Neural cell (in vitro differentiated cells): Measurements from ENCODE around the gene MAGT1. TPM values are rescaled to one million over a fixed set of nuclear protein-coding genes. Genes with fewer than 3 reads are reported as not detected.

Experiments
- H2AFZ ChIP-seq: fragments of 200-600, 300-800 bp; sonication (generic), shearing (Covaris generic); 2 replicates; pipeline ENCODE4 v1.6.0; 2014; ENCODE audit warnings: low read depth, mild to moderate bottlenecking, antibody characterized with exemption, low read length, moderate library complexity
- H3F3A ChIP-seq: fragments of 200-600 bp; shearing (Covaris generic); 2 replicates; pipeline ENCODE4 v1.6.1; 2016; ENCODE audit warnings: mild to moderate bottlenecking, moderate library complexity, mixed read lengths, antibody characterized with exemption, low read length; ENCODE audit not compliant: insufficient read depth, poor library complexity, severe bottlenecking
- H3K27ac ChIP-seq: fragments of 200-600, 300-800 bp; sonication (generic), shearing (Covaris generic); 2 replicates; pipeline ENCODE4 v1.5.1; 2014; ENCODE audit warnings: mild to moderate bottlenecking, low read length, moderate library complexity
- H3K27me3 ChIP-seq: fragments of 300-800, 200-600 bp; sonication (generic), shearing (Covaris generic); 2 replicates; pipeline ENCODE4 v1.6.0; 2014; ENCODE audit warnings: mild to moderate bottlenecking, low read depth, low read length, moderate library complexity; ENCODE audit not compliant: insufficient read depth
- H3K36me3 ChIP-seq: fragments of 300-800, 200-600 bp; sonication (generic), shearing (Covaris generic); 2 replicates; pipeline ENCODE4 v1.5.1; 2014; ENCODE audit warnings: mild to moderate bottlenecking, antibody characterized with exemption, low read length, moderate library complexity; ENCODE audit not compliant: insufficient read depth
- H3K4me2 ChIP-seq: fragments of 300-800, 200-600 bp; sonication (generic), shearing (Covaris generic); 2 replicates; pipeline ENCODE4 v1.6.0; 2014; ENCODE audit warnings: mild to moderate bottlenecking, low read length
- H3K4me3 ChIP-seq: fragments of 300-800, 200-600 bp; sonication (generic), shearing (Covaris generic); 2 replicates; pipeline ENCODE4 v1.5.1; 2014; ENCODE audit warnings: mild to moderate bottlenecking, low read length, moderate library complexity
- H3K79me2 ChIP-seq: fragments of 200-600 bp; shearing (Covaris generic); replicated peaks from 2 replicates; pipeline ENCODE4 v1.6.0; 2014; ENCODE audit warnings: mild to moderate bottlenecking, low read length, moderate library complexity; ENCODE audit not compliant: insufficient read depth
- H3K9ac ChIP-seq: fragments of 300-800, 200-600 bp; sonication (generic), shearing (Covaris generic); 2 replicates; pipeline ENCODE4 v1.6.1; 2016; ENCODE audit warnings: mild to moderate bottlenecking, low read length, mixed read lengths
- H3K9me2 ChIP-seq: fragments of 200-600 bp; shearing (Covaris generic); 2 replicates; pipeline ENCODE4 v1.6.1; 2016; ENCODE audit warnings: mild to moderate bottlenecking, low read length, mixed read lengths; ENCODE audit not compliant: insufficient read depth
- H3K9me3 ChIP-seq: fragments of 200-600, 300-800 bp; sonication (generic), shearing (Covaris generic); 2 replicates; pipeline ENCODE4 v1.6.1; 2016; ENCODE audit warnings: mild to moderate bottlenecking, mixed run types, low read length, moderate library complexity, mixed read lengths
- H4K20me1 ChIP-seq: fragments of 200-600 bp; shearing (Covaris generic); 2 replicates; pipeline ENCODE4 v1.6.1; 2016; ENCODE audit warnings: mild to moderate bottlenecking, mixed run types; ENCODE audit not compliant: insufficient read depth
- CTCF ChIP-seq: fragments of 450-650 bp; IDR thresholded peaks from 2 replicates; pipeline ENCODE4 v1.5.1; 2014; ENCODE audit warnings: antibody characterized with exemption, mild to moderate bottlenecking, moderate library complexity; ENCODE audit not compliant: poor library complexity, severe bottlenecking
- EP300 ChIP-seq: fragments of 450-650 bp; conservative IDR thresholded peaks from 2 replicates; pipeline ENCODE4 v1.6.1; 2014; ENCODE audit warnings: antibody characterized with exemption, mild to moderate bottlenecking, moderate library complexity; ENCODE audit not compliant: poor library complexity, severe bottlenecking
- EZH2 ChIP-seq: fragments of 200-600, 300-800 bp; shearing (Covaris generic), sonication (generic); IDR thresholded peaks from 2 replicates; pipeline ENCODE4 v1.6.1; 2014; ENCODE audit warnings: antibody characterized with exemption, low read length, borderline replicate concordance, mild to moderate bottlenecking; ENCODE audit not compliant: insufficient read depth, poor library complexity, severe bottlenecking
- MXI1 ChIP-seq: fragments of 450-650 bp; conservative IDR thresholded peaks from 2 replicates; pipeline ENCODE4 v1.6.1; 2014; ENCODE audit warnings: antibody characterized with exemption, mild to moderate bottlenecking; ENCODE audit not compliant: poor library complexity, severe bottlenecking
- POLR2AphosphoS5 ChIP-seq: IDR thresholded peaks from 2 replicates; pipeline ENCODE4 v1.6.1; 2012
- RAD21 ChIP-seq: fragments of 450-650 bp; conservative IDR thresholded peaks from 2 replicates; pipeline ENCODE4 v1.6.1; 2014; ENCODE audit warnings: antibody characterized with exemption, mild to moderate bottlenecking, moderate library complexity
- SMC3 ChIP-seq: fragments of 450-650 bp; conservative IDR thresholded peaks from 2 replicates; pipeline ENCODE4 v1.6.1; 2014; ENCODE audit warnings: antibody characterized with exemption, mild to moderate bottlenecking, moderate library complexity; ENCODE audit not compliant: poor library complexity
- TAF1 ChIP-seq: IDR thresholded peaks from 2 replicates; pipeline ENCODE4 v1.6.1; 2012; ENCODE audit warnings: low read depth
- polyA plus RNA-seq: library from polyadenylated mRNA; depleted of rRNA; stranded (reverse); fragments of >200 nt; gene quantifications from 2 replicates; pipeline ENCODE4 v1.2.3, GENCODE V29; 2014
- TF ChIP-seq, protein P1 (sequence below): IDR thresholded peaks from 2 replicates; pipeline ENCODE4 v1.6.1; 2012; ENCODE audit warnings: borderline replicate concordance

Gene MAGT1
- polyA plus RNA-seq, 1 donor from 2014 or later = 3.6 TPM

DNA sequence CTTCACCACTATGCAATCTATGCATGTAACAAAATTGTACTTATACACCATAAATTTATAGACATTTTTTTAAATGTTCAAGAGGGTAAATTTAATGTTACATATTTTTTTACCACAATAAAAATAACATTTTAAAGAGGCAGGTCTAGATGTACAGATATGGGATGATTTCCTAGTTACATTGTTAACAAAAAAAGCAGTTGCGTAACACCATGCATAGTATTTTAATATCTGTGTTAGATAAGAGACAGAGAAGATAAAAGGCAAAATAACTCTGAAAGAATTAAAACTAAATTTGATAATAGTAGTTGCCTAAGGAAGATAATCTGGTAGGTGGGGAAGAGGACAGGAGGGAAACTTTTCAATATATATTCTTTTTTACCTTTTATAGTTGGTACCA, 100.1 kb downstream of the MAGT1 start:
- TF ChIP-seq CTCF (no peak), MXI1 (no peak), EP300 (no peak), EZH2 (no peak), POLR2AphosphoS5 (no peak), SMC3 (no peak)
- TF ChIP-seq, protein P1, sequence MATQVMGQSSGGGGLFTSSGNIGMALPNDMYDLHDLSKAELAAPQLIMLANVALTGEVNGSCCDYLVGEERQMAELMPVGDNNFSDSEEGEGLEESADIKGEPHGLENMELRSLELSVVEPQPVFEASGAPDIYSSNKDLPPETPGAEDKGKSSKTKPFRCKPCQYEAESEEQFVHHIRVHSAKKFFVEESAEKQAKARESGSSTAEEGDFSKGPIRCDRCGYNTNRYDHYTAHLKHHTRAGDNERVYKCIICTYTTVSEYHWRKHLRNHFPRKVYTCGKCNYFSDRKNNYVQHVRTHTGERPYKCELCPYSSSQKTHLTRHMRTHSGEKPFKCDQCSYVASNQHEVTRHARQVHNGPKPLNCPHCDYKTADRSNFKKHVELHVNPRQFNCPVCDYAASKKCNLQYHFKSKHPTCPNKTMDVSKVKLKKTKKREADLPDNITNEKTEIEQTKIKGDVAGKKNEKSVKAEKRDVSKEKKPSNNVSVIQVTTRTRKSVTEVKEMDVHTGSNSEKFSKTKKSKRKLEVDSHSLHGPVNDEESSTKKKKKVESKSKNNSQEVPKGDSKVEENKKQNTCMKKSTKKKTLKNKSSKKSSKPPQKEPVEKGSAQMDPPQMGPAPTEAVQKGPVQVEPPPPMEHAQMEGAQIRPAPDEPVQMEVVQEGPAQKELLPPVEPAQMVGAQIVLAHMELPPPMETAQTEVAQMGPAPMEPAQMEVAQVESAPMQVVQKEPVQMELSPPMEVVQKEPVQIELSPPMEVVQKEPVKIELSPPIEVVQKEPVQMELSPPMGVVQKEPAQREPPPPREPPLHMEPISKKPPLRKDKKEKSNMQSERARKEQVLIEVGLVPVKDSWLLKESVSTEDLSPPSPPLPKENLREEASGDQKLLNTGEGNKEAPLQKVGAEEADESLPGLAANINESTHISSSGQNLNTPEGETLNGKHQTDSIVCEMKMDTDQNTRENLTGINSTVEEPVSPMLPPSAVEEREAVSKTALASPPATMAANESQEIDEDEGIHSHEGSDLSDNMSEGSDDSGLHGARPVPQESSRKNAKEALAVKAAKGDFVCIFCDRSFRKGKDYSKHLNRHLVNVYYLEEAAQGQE = no peak
- H3K79me2 ChIP-seq = no peaks in the 10 kb centered on the region
- H3K9me3 ChIP-seq = no peaks in the 10 kb centered on the region
- no peaks in the 10 kb centered on the region for H3K27me3 ChIP-seq
- no peak overlapping the region for H3K27ac ChIP-seq
- no peak overlapping the region for H3K4me2 ChIP-seq
- H3K36me3 ChIP-seq = no peaks in the 10 kb centered on the region
- no peak overlapping the region for H3K9ac ChIP-seq
- H3K4me3 ChIP-seq = no peak overlapping the region
- no peaks in the 10 kb centered on the region for H3F3A ChIP-seq
- H3K9me2 ChIP-seq = no peaks in the 10 kb centered on the region
- H4K20me1 ChIP-seq = no peaks in the 10 kb centered on the region
- H2AFZ ChIP-seq = no peak overlapping the region

DNA sequence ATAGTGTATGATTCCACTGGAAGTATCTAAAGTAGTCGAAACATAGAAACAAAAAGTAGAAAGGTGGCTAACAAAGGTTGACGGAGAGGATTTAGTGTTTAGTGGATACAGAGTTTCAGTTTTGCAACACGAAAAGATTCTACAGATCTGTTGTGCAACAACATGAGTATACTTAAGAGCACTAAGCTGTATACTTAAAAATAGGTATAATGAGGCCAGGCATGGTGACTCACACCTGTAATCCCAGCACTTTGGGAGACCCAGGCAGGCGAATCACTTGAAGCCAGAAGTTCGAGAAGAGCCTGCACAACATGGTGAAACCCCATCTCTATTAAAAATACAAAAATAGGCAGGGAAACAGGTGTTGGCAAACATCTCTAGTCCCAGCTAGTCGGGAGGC, 101.3 kb downstream of the MAGT1 start:
- Histone ChIP-seq H3K4me3 (no peak overlapping the region), H3K27me3 (no peaks in the 10 kb centered on the region), H3K9me3 (no peaks in the 10 kb centered on the region), H3F3A (no peaks in the 10 kb centered on the region), H2AFZ (no peak overlapping the region), H3K9me2 (no peaks in the 10 kb centered on the region), H3K4me2 (no peak overlapping the region), H3K9ac (no peak overlapping the region), H4K20me1 (no peaks in the 10 kb centered on the region), H3K36me3 (no peaks in the 10 kb centered on the region), H3K27ac (no peak overlapping the region), H3K79me2 (no peaks in the 10 kb centered on the region)
- TF ChIP-seq RAD21 = no peak
- no peak for TF ChIP-seq EZH2
- no peak for TF ChIP-seq CTCF
- TF ChIP-seq POLR2AphosphoS5 = no peak
- TF ChIP-seq TAF1 = no peak
- no peak for TF ChIP-seq SMC3
- no peak for TF ChIP-seq MXI1
- TF ChIP-seq EP300 = no peak
- TF ChIP-seq, protein P1 = no peak
